NCI-H2081 (cell line): Measurements from ENCODE around the gene LGALS3.
A peak's percentile ranks its signal among the peaks of the same experiment; 100 is the strongest.

Experiments used
- DNase-seq, 2 experiments: peaks; one replicate each; lab custom pipeline; 2025; lab: John Stamatoyannopoulos, UW

LGALS3 gene

DNA sequence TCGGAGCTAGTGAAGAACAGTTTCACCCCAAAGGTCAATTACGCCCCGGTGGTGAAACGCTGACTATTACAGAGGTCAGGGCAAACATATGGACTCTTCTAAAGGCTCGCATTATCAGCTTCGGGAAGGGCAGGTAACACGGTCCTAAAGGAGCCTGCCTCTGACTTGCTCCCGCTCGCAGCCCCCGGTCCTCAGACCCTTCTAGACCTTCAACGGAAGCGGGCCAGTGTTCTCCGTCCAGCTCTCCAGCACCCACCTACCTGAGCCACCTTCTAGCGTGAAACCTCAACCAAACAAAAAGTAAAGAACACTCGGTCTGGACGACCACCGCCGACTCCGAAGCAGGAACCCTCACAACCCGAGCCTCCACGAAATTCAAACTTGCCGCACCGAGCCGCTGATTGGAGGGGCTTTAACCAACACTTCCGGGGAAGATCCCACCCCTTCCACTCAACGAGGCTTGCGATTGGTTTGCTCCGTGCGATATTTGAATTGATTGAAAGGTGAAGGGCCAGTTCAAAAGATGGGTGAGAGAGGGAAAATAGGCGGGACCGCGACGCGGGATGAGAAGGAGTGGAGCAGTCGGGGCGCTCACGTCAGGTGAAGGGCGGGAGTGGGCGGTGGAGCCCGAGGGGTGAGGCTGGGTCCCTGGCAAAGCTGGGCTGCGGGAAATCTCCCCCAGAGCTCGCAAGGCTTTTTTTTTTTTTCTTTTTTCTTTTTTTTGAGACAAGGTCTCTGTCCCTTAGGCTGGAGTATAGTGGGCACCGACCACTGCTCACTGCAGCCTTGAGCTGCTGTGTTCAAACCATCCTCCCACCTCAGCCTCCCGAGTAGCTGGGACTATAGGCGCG lies 62.4 kb downstream of the LGALS3 start, which contains the start of gene DLGAP5:
DLGAP5 (minus strand) TSS at position 383 of the 851 bp plus-strand sequence. CDS start 2,406 bp downstream, outside the sequence.
- DNase-seq = peak; percentile 96 to 98

DNA sequence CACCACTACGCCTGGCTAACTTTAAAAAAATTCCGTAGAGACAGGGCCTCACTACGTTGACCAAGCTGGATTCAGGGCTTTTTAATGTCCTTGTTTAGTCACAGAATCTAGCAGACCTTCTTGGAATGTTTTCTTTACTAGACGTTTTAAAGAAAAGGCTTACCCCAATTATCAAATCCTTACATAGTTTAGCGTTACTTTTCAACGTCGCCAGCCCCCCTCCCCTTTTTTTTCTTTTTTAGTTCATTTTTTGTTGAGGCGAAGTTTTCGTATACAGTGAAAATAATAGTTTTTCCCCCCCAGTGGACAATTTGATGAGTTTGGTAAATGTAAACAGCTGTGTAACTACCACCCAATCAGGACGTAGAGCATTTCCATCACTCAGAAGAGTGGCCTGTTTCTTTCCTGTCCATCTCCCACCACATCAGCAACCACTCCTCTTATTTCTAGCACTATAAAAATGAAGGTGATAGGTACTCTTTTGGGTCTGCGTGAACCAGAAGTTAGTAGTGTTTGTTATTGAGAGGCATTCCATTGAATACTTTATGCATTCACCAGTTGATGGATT lies 63.1 kb downstream of the LGALS3 start:
- no peak for DNase-seq

DNA sequence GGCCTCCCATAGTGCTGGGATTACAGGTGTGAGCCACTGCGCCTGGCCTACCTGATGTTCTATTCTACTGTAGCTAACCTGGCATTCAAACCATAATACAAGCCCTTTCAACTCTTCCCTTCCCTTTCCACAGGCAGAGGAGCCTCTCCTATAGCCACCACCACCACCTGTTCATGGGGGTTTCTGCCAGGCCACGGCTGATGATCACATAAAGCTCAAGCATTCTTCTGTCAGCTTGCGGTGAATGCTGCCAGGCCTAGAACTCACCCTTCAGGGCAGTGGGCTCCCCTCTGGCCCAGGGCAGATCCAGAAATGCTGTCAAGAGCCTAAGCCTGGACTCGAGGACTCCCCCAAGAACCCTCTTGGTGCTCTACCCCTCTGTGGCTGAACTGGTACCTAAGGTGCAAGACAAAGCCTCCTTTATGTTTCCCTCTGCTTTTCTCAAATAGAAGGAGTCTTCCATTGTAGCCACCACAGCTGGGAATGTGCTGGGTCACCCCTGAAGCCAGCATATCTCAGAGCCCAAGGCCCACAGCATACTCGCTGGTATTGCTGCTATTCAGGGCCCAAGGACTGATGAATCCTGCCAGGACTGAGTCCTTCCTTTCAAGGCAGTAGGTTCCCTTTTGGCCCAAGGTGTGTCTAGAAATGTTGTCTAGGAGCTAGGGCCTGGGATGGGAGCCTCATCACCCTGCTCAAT lies 65.8 kb downstream of the LGALS3 start:
- no peak for DNase-seq
